Panc1 (cell line): ENCODE measurements around the gene ZNF30. TPM values are rescaled to one million over a fixed set of nuclear protein-coding genes. Genes with fewer than 3 reads are reported as not detected.

Experiments used
- ATAC-seq: fragments of 200-7000 bp; cut with Tn5 transposase; 2 replicates; pipeline ENCODE4 v1.9.1; 2020; ENCODE audit warnings: mild to moderate bottlenecking, moderate library complexity
- BruUV-seq: library from RNA; stranded (reverse); fragments of 400-500 nt; replicated peaks from 2 replicates; lab custom pipeline; 2021; lab: Mats Ljungman, UMichigan
- CTCF ChIA-PET: fragments of 300-600 bp; sonication (Branson Sonifier 250); formaldehyde crosslinking; loops from one replicate; lab custom pipeline; 2022; ENCODE audit warnings: antibody characterized with exemption; lab: Charles Lee
- POLR2A ChIA-PET: fragments of 300-600 bp; sonication (Branson Sonifier 250); formaldehyde crosslinking; loops from one replicate; lab custom pipeline; 2022; ENCODE audit warnings: antibody characterized with exemption; lab: Charles Lee
- DNase-seq: peaks from one replicate; pipeline ENCODE4 v3.0.0-alpha.2; 2010; ENCODE audit warnings: low read depth, low spot score
- H3K27ac ChIP-seq: 2 replicates; pipeline ENCODE4 v1.5.1; 2011; ENCODE audit warnings: mild to moderate bottlenecking, low read length, inconsistent platforms
- H3K27me3 ChIP-seq: fragments of 200-500 bp; sonication (Bioruptor generic); 2 replicates; pipeline ENCODE4 v1.6.0; 2014; ENCODE audit warnings: low read length, inconsistent platforms; ENCODE audit not compliant: control insufficient read depth, insufficient read depth
- H3K36me3 ChIP-seq: fragments of 200-500 bp; sonication (Bioruptor generic); 2 replicates; pipeline ENCODE4 v1.5.1; 2014; ENCODE audit warnings: inconsistent platforms, mild to moderate bottlenecking, low read length, moderate library complexity; ENCODE audit not compliant: control insufficient read depth, insufficient read depth
- H3K4me1 ChIP-seq: 2 replicates; pipeline ENCODE4 v1.5.1; 2011; ENCODE audit warnings: inconsistent platforms, mild to moderate bottlenecking, low read length, moderate library complexity; ENCODE audit not compliant: control insufficient read depth, insufficient read depth
- H3K4me3 ChIP-seq, 2 experiments: 2 replicates each; pipeline ENCODE4 v1.5.1; 2011 to 2012; ENCODE audit warnings: low read depth in 2 of 2, low read length in 2 of 2, mild to moderate bottlenecking in 2 of 2, inconsistent platforms in 1 of 2, moderate library complexity in 1 of 2
- H3K9me3 ChIP-seq: fragments of 200-500 bp; sonication (Bioruptor generic); 2 replicates; pipeline ENCODE4 v1.5.1; 2014; ENCODE audit warnings: low read depth, mild to moderate bottlenecking, inconsistent platforms, low read length, moderate library complexity; ENCODE audit not compliant: control insufficient read depth, insufficient read depth
- POLR2AphosphoS5 ChIP-seq: IDR thresholded peaks from 2 replicates; pipeline ENCODE4 v1.6.1; 2012; ENCODE audit warnings: mild to moderate bottlenecking, low read depth, low read length, moderate library complexity
- REST ChIP-seq, 2 experiments: IDR thresholded peaks; 2 replicates each; pipeline ENCODE4 v1.6.1; 2011 to 2012; ENCODE audit warnings: low read depth in 2 of 2, control low read depth in 1 of 2, low read length in 1 of 2, mild to moderate bottlenecking in 1 of 2, moderate library complexity in 1 of 2; ENCODE audit not compliant: insufficient read depth in 1 of 2
- SIN3A ChIP-seq: IDR thresholded peaks from 2 replicates; pipeline ENCODE4 v1.6.1; 2012; ENCODE audit warnings: low read depth, mild to moderate bottlenecking, low read length, moderate library complexity, borderline replicate concordance; ENCODE audit not compliant: insufficient read depth
- TCF7L2 ChIP-seq: IDR thresholded peaks from 2 replicates; pipeline ENCODE4 v1.6.1; 2011; ENCODE audit warnings: mild to moderate bottlenecking, low read depth, low read length, inconsistent platforms
- in situ Hi-C: cut with HindIII; loops from 2 replicates; pipeline ENCODE4 v1.10.0; 2016; ENCODE audit warnings: low sequenced_read_pairs, low pct_unique_long_range_greater_than_20kb
- intact Hi-C: fragments of 100-400 bp; cut with micrococcal nuclease; formaldehyde crosslinking; loops from one replicate; pipeline ENCODE4 v1.10.0; 2022; ENCODE audit not compliant: unreplicated experiment
- total RNA-seq: library from RNA; stranded (reverse); gene quantifications from one replicate; pipeline ENCODE4 v1.2.1, GENCODE V29; 2021; ENCODE audit not compliant: unreplicated experiment
- TF ChIP-seq, protein P1 (sequence below): fragments of 450-650 bp; IDR thresholded peaks from 2 replicates; pipeline ENCODE4 v1.5.1; 2017; ENCODE audit warnings: mild to moderate bottlenecking

Gene ZNF30
- total RNA-seq, 1 experiment from 2014 or later = 5.3 TPM

DNA sequence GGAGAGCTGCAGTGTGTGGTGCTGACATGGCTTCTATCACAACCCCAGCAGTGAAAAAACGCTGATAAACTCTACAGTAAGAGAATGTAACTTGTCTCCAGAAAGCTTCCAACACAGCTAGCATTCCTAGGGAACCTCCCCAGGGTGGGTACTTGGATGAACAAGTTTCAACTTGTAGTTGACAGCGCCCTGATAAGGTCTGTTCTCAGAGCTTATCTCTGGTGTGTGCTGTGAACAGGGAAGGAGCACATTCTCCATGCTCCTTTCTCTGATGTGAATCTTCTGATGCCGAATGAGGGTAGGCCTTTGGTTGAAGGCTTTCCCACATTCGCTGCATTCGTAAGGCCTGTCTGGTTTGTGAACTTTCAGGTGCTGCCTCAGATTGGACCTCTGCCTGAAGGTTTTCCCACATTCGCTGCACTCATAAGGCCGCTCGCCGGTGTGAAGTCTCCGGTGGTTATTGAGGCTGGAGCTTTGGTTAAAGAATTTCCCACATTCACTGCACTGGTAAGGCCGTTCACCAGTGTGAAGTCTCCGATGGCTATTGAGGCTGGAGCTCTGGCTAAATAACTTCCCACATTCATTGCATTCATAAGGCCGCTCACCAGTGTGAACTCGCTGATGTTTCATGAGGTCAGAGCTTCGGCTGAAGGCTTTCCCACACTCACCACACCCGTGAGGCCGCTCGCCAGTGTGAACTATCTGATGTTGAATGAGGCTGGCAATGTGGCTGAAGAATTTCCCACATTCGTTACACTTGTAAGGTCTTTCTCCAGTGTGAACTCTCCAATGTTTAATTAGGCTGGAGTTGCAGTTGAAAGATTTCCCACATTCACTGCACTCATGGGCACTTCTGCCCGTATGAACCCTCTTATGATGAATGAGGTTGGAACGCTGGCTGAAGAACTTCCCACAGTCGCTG, 31.4 kb downstream of the ZNF30 start:
- Histone ChIP-seq H3K9me3 (peaks cover 46% of the 10 kb centered on the region), H3K27ac (no peak overlapping the region), H3K36me3 (no peaks in the 10 kb centered on the region), H3K4me3 (no peak overlapping the region), H3K27me3 (no peaks in the 10 kb centered on the region), H3K4me1 (0 out of 2 replicates have a peak, but pooled peaks cover 6% of the 10 kb centered on the region)
- ChIA-PET POLR2A (no interaction called here), CTCF (no interaction called here)
- in situ Hi-C loops = no loop called here
- no TSS peak for BruUV-seq
- ATAC-seq (no peak), DNase-seq (no peak)
- TF ChIP-seq REST (IDR thresholded peaks at IDR 0.05; ENCODE audit: insufficient read depth in 1 of 2, low read depth in 2 of 2, low read length in 1 of 2) = no peak
- TF ChIP-seq POLR2AphosphoS5 = no peak
- TF ChIP-seq TCF7L2 = no peak
- TF ChIP-seq, protein P1, sequence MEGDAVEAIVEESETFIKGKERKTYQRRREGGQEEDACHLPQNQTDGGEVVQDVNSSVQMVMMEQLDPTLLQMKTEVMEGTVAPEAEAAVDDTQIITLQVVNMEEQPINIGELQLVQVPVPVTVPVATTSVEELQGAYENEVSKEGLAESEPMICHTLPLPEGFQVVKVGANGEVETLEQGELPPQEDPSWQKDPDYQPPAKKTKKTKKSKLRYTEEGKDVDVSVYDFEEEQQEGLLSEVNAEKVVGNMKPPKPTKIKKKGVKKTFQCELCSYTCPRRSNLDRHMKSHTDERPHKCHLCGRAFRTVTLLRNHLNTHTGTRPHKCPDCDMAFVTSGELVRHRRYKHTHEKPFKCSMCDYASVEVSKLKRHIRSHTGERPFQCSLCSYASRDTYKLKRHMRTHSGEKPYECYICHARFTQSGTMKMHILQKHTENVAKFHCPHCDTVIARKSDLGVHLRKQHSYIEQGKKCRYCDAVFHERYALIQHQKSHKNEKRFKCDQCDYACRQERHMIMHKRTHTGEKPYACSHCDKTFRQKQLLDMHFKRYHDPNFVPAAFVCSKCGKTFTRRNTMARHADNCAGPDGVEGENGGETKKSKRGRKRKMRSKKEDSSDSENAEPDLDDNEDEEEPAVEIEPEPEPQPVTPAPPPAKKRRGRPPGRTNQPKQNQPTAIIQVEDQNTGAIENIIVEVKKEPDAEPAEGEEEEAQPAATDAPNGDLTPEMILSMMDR = no peak
- no peak for TF ChIP-seq SIN3A
- intact Hi-C loops = no loop called here

- peaks cover 38% of the 10 kb centered on the region for H3K9me3 ChIP-seq
- no peak for ATAC-seq
- TF ChIP-seq POLR2AphosphoS5 = no peak
- no peak for TF ChIP-seq SIN3A
- TF ChIP-seq, protein P1 = no peak
- no peak for TF ChIP-seq REST (IDR thresholded peaks at IDR 0.05; ENCODE audit: insufficient read depth in 1 of 2, low read depth in 2 of 2, low read length in 1 of 2)
- TF ChIP-seq TCF7L2 = no peak
- POLR2A ChIA-PET = no interaction called here
- H3K4me3 ChIP-seq = no peak overlapping the region
- H3K4me1 ChIP-seq = 0 out of 2 replicates have a peak, but pooled peaks cover 10% of the 10 kb centered on the region
- no peaks in the 10 kb centered on the region for H3K27me3 ChIP-seq
- no peak overlapping the region for H3K27ac ChIP-seq
- H3K36me3 ChIP-seq = no peaks in the 10 kb centered on the region
- intact Hi-C loops = no loop called here
- BruUV-seq = no TSS peak
- no peak for DNase-seq
- CTCF ChIA-PET = no interaction called here
- in situ Hi-C loops = no loop called here
Observed at GRCh38 chr19:34959021-34959420, 32.3 kb downstream of the ZNF30 start.
